Stimulated activated CD4-positive, alpha-beta T cell treated with anti-CD3 and anti-CD28 coated beads, TNF-alpha, amount 100 ng/mL, for 1 hour (primary cell): ENCODE results near the gene TALDO1.

Source experiments
- DNase-seq, 3 donors: peaks; one replicate each; pipeline ENCODE4 v3.0.0-alpha.2; 2020; ENCODE audit warnings: low read depth in 3 of 3, low spot score in 1 of 3

TALDO1 gene

GRCh38 chr11:798093-798713 is 50.9 kb downstream of the TALDO1 start, which contains the start of gene SLC25A22:
TSS of gene SLC25A22 (minus strand) at chr11:798281. CDS start at chr11:795006, 3,275 bp downstream.
- DNase-seq, result peak in 2 of 3 donors; percentile 61 to 84

- DNase-seq, result no peak
Observed at GRCh38 chr11:799641-800316, 52.5 kb downstream of the TALDO1 start.

- no peak for DNase-seq
Observed at GRCh38 chr11:800473-800872, 53.2 kb downstream of the TALDO1 start.

- no peak for DNase-seq
Observed at GRCh38 chr11:801097-801780, 54.0 kb downstream of the TALDO1 start.

DNA sequence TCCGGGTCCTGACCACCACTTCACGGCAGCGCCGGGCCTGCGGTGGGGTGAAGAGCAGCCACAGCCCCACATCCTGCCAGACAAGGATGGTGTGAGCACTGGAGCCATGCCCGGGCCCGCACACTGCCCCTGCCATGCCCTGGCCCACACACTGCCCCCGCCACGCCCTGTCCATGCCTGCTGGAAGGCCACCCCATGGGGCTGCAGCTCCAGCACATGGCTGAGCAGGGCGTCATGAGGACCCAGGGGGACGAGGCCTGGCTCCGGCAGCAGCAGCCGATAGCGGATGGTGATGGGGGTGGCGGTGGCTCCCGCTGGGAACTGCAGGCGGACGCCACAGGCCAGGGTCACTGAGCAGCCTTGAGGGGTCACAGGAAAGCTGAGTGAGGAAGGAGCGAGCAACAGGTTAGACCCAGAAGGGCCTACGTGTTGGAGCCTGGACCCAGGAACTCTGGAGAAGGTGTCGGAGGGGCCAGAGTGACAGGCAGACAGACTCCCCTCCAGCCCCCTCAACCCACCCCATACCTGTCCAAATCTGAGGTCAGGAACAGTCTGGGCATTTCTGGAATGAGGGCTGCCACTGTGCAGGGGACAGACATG is 54.9 kb downstream of the TALDO1 start:
- no peak for DNase-seq

- no peak for DNase-seq
Observed at GRCh38 chr11:802693-803466, 55.6 kb downstream of the TALDO1 start.

GRCh38 chr11:803467-803742 is 56.1 kb downstream of the TALDO1 start:
- DNase-seq, result no peak

GRCh38 chr11:803770-804598 is 56.7 kb downstream of the TALDO1 start:
- DNase-seq, result no peak

- DNase-seq, result no peak
Observed at GRCh38 chr11:804599-804964, 57.3 kb downstream of the TALDO1 start.

DNA sequence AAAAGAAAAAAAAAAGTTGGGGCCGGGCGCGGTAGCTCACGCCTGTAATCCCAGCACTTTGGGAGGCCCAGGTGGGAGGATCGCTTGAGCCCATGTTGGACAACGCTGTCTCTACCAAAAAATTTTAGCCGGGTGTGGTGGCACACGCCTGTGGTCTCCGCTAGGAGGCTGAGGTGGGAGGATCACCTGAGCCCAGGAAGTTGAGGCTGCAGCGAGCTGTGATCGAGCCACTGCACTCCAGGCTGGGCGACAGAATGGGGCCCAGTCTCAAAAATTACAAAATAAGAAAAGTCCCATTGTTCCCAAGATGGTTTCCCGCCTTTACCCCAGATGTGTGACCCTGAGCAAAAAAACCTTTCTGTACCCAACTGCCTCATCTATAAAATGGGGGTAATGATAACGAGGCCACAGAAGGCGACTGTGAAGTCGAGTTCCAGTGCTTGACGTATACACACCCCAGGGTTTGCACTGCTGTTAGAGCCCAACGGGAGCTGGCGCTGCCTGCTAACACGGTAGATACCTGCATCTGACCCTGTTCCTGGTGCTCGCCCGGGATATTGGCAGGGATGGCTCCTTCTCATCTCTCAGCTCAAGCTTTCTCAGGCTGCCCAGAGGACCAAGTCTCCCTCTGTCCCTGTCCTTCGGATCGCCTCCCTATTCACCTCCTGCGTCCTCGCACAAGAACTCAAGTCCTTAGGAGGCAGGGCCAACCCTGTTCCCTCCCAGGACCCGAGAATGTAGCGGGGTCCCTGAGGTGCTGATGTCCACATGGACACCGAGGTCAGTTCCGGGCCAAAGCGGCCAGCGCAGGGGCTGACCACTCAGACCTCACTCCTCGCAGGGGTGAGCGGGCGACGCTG is 61.4 kb downstream of the TALDO1 start:
- no peak for DNase-seq

DNA sequence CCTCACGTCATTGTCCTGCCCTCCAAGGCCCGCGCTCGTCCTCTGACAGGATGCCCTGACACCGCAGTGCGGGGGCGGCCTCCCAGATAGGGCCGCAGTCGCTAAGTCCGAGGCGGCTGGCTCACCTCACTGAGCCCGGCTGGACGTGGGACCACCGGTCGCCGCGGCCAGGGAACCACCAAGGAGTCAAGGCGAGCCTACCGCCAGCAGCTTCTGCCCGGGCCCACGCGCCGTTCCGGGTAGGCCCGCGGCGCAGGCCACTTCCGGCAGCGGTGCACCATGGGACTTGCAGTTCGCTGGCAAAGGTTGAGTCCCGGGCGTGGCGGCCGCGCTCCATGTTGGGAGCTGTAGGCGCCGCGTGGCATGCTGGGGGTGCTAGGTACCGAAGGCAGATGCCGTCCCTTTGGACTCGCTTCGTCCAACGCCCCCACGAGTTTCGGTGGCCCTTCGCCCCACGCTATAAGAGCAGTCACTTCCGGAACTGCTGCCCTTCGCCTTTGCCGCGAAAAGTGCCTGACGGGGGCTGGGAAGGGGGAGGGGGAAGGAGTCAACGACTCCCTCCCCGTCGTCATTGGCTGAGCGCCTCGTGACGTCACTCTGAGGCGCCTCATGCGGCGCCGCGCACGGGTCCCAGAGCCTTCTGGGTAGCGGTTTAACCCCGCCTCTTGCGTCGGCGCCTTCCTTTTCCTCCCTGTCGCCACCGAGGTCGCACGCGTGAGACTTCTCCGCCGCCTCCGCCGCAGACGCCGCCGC is 62.2 kb downstream of the TALDO1 start, which contains the start of gene RPLP2:
Gene RPLP2 (plus strand): TSS at position 681 of the 753 bp plus-strand sequence. CDS start 268 bp downstream, outside the sequence.
- peak; percentile 91 to 96 (median 93) for DNase-seq

DNA sequence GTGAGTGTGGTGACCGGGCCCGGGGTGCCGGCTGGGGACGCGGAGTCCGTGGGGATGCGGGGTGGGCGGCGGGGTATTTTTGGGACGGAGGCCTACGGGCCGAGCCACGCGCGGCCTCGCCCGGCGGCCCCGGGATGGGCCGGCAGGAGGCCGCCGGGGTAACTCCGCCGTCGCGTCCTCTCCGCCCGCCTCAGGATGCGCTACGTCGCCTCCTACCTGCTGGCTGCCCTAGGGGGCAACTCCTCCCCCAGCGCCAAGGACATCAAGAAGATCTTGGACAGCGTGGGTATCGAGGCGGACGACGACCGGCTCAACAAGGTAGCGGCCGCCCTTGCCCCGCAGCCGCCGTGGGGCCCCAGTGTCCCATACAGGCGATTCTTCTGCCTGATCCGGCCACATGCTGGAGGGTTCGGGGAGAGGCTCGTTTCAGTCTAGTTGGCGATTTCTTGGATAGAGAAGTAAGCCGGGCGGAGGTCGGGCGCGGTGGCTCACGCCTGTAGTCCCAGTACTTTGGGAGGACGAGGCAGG is 62.8 kb downstream of the TALDO1 start:
- no peak for DNase-seq

GRCh38 chr11:811446-812245 is 64.4 kb downstream of the TALDO1 start:
- DNase-seq, result no peak

DNA sequence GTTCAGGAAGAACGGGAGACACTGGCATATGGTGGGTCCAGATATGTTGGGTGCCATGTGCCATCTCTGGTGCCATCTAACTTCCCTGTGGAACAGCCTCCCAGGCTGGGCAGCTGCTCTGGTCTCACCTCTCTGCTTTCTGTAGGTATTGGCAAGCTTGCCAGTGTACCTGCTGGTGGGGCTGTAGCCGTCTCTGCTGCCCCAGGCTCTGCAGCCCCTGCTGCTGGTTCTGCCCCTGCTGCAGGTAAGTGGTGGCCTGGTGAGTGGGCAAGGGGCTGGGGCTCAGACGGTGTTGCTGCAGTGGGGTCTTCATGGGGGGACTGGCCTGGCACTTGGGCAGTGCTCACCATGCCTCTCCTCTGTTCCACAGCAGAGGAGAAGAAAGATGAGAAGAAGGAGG is 65.1 kb downstream of the TALDO1 start:
- no peak for DNase-seq

DNA sequence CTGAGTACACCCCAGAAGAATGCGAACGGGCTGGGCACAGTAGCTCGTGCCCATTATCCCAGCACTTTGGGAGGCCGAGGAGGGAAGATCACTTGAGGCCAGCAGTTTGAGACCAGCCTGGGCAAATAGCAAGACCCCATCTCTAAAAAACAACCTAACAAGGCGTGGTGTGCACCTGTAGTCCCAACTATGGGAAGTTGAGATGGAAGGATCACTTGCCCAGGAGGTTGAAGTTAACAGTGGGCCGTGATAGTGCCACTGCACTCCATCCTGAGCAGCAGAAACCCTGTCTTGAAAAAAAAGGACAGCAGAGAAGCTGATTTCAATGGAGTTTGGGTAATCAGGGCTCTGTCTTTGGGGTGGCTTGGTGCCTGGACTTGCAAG is 65.8 kb downstream of the TALDO1 start:
- DNase-seq, result no peak

DNA sequence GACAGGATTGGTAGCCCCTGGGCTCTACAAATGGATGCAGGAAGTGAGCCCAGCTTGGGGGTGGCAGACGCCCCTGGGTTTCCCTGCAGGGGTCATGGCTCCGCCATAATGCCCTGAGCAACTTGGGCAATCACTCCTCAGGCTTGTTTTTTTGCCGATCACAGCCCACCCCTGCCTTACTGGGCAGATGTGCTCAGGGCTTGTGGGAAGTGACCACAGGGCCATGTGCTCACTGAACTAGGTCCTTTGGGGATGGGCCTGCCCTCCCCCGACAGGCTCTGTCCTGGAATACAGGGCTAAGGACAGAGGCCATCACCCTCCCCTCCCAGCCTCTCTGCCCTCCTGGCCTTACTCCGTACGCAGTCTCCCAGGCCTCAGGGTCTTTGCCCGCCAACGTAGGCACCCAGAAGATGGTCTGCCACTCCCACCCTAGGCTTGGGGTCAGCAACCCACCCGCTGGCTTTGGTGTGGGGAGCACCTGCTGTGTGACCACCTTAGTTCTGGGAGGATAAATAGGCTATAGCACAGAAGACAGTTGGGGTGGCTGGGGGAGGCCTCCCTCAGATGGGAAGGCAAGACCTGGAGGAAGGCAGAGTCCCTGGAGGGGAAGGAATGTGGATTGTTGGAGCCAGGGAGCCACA is 66.3 kb downstream of the TALDO1 start:
- no peak for DNase-seq
